Midbrain (tissue), 1 donor: ENCODE data around the gene SPARC.

ENCODE experiments used
- DNase-seq: peaks from one replicate; lab custom pipeline; 2025; lab: John Stamatoyannopoulos, UW

SPARC gene

GRCh38 chr5:151620461-151620840, 66.3 kb downstream of the SPARC start:
- DNase-seq, result no peak

GRCh38 chr5:151619812-151620460, 66.8 kb downstream of the SPARC start:
- no peak for DNase-seq

GRCh38 chr5:151618907-151619306, 67.8 kb downstream of the SPARC start:
- no peak for DNase-seq

- DNase-seq, result no peak
Observed at GRCh38 chr5:151617841-151618710, 68.6 kb downstream of the SPARC start.

- DNase-seq, result no peak
Observed at GRCh38 chr5:151617383-151617840, 69.3 kb downstream of the SPARC start.

- no peak for DNase-seq
Observed at GRCh38 chr5:151615431-151615830, 71.3 kb downstream of the SPARC start.

GRCh38 chr5:151614565-151614964, 72.2 kb downstream of the SPARC start:
- no peak for DNase-seq

- DNase-seq, result no peak
Observed at GRCh38 chr5:151612689-151613427, 73.9 kb downstream of the SPARC start.

- no peak for DNase-seq
Observed at GRCh38 chr5:151611127-151611775, 75.5 kb downstream of the SPARC start.
